HL-60 (cell line): ENCODE measurements around the gene GRIP2.

Experiments
- CTCF ChIP-seq: IDR thresholded peaks from one replicate; pipeline ENCODE4 v1.5.1; 2011; ENCODE audit warnings: low read length, control low read depth, inconsistent platforms; ENCODE audit not compliant: insufficient read depth
- POLR2AphosphoS5 ChIP-seq: IDR thresholded peaks from 2 replicates; pipeline ENCODE4 v1.6.1; 2012; ENCODE audit warnings: low read depth

DNA sequence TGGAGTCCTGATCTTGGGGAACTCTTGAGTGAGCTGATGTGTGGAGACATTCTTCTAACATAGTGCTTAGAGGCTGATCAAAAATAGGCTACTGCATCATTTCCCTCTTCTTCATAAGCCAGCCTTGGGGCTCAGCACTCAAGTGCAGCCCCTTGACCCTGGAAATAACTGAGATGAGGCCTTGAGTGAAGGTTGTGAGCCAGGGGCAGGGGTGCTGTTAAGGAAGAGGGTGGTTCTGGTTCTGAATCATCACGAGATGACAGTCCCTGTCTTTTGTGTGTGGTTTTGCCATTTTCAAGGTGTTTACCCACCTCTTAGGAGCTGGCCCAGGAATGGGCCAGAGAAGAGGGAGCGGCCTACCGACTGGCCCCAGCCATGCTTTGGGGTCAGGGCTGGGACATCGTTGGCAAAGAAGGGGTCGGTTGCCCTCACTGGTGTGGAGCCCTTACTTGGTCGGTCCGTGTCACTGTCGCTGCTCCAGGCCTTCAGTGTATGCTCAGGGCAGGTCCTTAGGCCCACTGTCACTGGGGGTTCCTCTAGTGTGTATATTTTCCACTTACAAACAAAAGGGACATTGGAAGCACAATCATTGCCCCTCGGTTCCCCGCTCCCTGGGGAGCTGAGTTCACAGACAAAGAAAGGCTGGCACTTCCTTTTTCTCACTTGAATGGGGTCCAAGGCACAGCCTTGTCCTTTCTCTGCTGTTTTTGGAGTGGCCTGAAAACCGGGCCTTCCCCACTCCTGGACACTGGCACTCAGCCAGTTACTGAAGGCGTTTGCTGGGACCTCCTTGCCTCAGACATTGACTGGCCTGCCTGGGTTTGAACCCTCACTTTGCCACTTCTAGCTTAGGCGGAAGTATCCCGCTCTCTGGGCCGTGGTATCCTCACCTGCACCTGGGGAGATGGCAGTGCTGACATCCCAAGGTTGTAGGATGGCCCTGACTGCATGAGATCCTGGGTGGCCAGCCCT lies 91.1 kb downstream of the GRIP2 start:
- no peak for TF ChIP-seq CTCF
- TF ChIP-seq POLR2AphosphoS5 = no peak
